Urothelium cell line (cell line): ENCODE data around the gene APPBP2.
"Not testable (repeated sequence)": the region's sequence is repeated elsewhere in the genome, so short reads cannot be mapped to it uniquely, and the experiment has no call there.

Experiments used
- DNase-seq: peaks from one replicate; pipeline ENCODE4 v3.0.0; 2011; ENCODE audit warnings: low spot score, mixed read lengths
- FAIRE-seq: peaks from 2 replicates; lab custom pipeline; 2011; peaks lifted over from hg19 to GRCh38; lab: Jason Lieb, UNC

The APPBP2 gene

GRCh38 chr17:60506312-60506711 is 19.7 kb downstream of the APPBP2 start:
- DNase-seq (peak; percentile 45), FAIRE-seq (no peak)

GRCh38 chr17:60502145-60502544 is 23.9 kb downstream of the APPBP2 start:
- DNase-seq (no peak), FAIRE-seq (peak; percentile 23)

GRCh38 chr17:60501589-60501988 is 24.5 kb downstream of the APPBP2 start:
- no peak for DNase-seq
- FAIRE-seq, result no peak

GRCh38 chr17:60496041-60496440 is 30.0 kb downstream of the APPBP2 start:
- no peak for FAIRE-seq
- DNase-seq, result no peak

- FAIRE-seq (no peak), DNase-seq (no peak)
These were observed 30.8 kb downstream of the APPBP2 start for GRCh38 chr17:60495260-60495659.

GRCh38 chr17:60493847-60494321 is 32.2 kb downstream of the APPBP2 start:
- FAIRE-seq (no peak), DNase-seq (no peak)

GRCh38 chr17:60491771-60492170 is 34.3 kb downstream of the APPBP2 start:
- no peak for FAIRE-seq
- no peak for DNase-seq

GRCh38 chr17:60490594-60490993 is 35.4 kb downstream of the APPBP2 start:
- DNase-seq, result not testable (repeated sequence)
- FAIRE-seq, result peak; percentile 35

GRCh38 chr17:60481604-60482003 is 44.4 kb downstream of the APPBP2 start:
- FAIRE-seq (no peak), DNase-seq (no peak)

GRCh38 chr17:60473788-60474187 is 52.3 kb downstream of the APPBP2 start:
- no peak for DNase-seq

GRCh38 chr17:60472449-60472848 is 53.6 kb downstream of the APPBP2 start:
- no peak for FAIRE-seq

More at GRCh38 chr17:60473788-60474187, 52.3 kb downstream of the APPBP2 start:
- FAIRE-seq, result no peak

GRCh38 chr17:60471451-60471850 is 54.6 kb downstream of the APPBP2 start:
- DNase-seq (no peak), FAIRE-seq (no peak)

More at GRCh38 chr17:60472449-60472848, 53.6 kb downstream of the APPBP2 start:
- DNase-seq, result no peak

- DNase-seq, result no peak
- FAIRE-seq, result no peak
These were observed 57.7 kb downstream of the APPBP2 start for GRCh38 chr17:60468371-60468770.

- FAIRE-seq, result no peak
- DNase-seq, result no peak
These were observed 61.7 kb downstream of the APPBP2 start for GRCh38 chr17:60464343-60464742.

- no peak for DNase-seq
These were observed 62.7 kb downstream of the APPBP2 start for GRCh38 chr17:60463157-60463835.

GRCh38 chr17:60461584-60461983 is 64.5 kb downstream of the APPBP2 start:
- DNase-seq (no peak), FAIRE-seq (no peak)

More at GRCh38 chr17:60463157-60463835, 62.7 kb downstream of the APPBP2 start:
- no peak for FAIRE-seq

- DNase-seq, result no peak
- FAIRE-seq, result no peak
These were observed 68.9 kb downstream of the APPBP2 start for GRCh38 chr17:60457148-60457547.

- FAIRE-seq (no peak), DNase-seq (no peak)
These were observed 70.7 kb downstream of the APPBP2 start for GRCh38 chr17:60455378-60455777.

GRCh38 chr17:60451965-60452364 is 74.1 kb downstream of the APPBP2 start:
- FAIRE-seq, result no peak

GRCh38 chr17:60451071-60451470 is 75.0 kb downstream of the APPBP2 start:
- FAIRE-seq (no peak), DNase-seq (no peak)

More at GRCh38 chr17:60451965-60452364, 74.1 kb downstream of the APPBP2 start:
- DNase-seq, result no peak

- DNase-seq, result no peak
- peak; percentile 63 for FAIRE-seq
These were observed 78.7 kb downstream of the APPBP2 start for GRCh38 chr17:60447375-60447774.

- no peak for FAIRE-seq
- no peak for DNase-seq
These were observed 80.9 kb downstream of the APPBP2 start for GRCh38 chr17:60445144-60445543.

- FAIRE-seq (no peak), DNase-seq (no peak)
These were observed 82.3 kb downstream of the APPBP2 start for GRCh38 chr17:60443713-60444112.
